ENCODE results near the gene TAPT1.

TAPT1 gene

DNA sequence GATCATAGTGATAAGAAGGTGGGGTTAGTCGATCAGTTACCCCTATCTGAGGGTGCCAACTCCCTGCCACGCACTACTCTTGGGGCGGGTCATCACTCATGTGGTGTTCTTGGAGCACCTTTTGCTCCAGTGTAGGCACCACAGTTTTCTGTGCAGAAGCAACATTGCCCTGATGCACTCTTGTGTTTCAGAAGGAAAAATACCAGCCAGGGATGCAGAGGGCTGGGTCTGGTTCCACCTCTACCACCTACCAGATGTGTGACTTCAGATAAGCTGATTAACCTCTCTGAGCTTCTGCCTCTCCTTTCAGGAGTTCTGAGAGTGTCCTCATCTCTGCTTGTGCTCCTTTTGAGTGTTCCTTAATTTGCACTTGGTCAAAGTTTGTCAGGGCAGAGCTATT is 112.5 kb downstream of the TAPT1 start (continued):
- no peak for TF ChIP-seq ZNF140 (tag by site-specific recombination; IDR thresholded peaks at IDR 0.05)
- TF ChIP-seq ZNF19 (tag by site-specific recombination; IDR thresholded peaks at IDR 0.05; ENCODE audit: low read depth): no peak
- TF ChIP-seq, protein P1, sequence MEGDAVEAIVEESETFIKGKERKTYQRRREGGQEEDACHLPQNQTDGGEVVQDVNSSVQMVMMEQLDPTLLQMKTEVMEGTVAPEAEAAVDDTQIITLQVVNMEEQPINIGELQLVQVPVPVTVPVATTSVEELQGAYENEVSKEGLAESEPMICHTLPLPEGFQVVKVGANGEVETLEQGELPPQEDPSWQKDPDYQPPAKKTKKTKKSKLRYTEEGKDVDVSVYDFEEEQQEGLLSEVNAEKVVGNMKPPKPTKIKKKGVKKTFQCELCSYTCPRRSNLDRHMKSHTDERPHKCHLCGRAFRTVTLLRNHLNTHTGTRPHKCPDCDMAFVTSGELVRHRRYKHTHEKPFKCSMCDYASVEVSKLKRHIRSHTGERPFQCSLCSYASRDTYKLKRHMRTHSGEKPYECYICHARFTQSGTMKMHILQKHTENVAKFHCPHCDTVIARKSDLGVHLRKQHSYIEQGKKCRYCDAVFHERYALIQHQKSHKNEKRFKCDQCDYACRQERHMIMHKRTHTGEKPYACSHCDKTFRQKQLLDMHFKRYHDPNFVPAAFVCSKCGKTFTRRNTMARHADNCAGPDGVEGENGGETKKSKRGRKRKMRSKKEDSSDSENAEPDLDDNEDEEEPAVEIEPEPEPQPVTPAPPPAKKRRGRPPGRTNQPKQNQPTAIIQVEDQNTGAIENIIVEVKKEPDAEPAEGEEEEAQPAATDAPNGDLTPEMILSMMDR (tag by site-specific recombination; IDR thresholded peaks at IDR 0.05): no peak

DNA sequence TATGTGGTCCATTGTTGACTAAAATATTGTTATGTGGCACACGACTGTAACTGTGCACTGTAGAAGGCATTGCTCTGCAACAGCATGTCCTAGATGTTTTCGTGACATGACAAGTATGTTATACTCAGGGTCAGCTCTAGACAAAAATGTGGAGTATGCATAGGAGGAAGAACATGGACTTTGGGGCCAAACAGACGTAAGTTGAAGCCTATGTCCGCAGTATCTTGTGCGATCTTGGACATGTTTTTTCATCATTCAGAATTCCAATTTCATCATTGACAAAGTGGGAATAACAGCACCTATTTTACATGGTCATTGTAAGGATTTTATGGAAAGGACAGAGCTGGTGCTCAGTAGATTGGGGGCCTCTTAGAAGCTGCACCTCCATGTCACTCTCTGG is 114.7 kb downstream of the TAPT1 start:
- H3K4me3 ChIP-seq (ENCODE audit: low read depth, low read length): no peak overlapping the region
- TF ChIP-seq, protein P2, sequence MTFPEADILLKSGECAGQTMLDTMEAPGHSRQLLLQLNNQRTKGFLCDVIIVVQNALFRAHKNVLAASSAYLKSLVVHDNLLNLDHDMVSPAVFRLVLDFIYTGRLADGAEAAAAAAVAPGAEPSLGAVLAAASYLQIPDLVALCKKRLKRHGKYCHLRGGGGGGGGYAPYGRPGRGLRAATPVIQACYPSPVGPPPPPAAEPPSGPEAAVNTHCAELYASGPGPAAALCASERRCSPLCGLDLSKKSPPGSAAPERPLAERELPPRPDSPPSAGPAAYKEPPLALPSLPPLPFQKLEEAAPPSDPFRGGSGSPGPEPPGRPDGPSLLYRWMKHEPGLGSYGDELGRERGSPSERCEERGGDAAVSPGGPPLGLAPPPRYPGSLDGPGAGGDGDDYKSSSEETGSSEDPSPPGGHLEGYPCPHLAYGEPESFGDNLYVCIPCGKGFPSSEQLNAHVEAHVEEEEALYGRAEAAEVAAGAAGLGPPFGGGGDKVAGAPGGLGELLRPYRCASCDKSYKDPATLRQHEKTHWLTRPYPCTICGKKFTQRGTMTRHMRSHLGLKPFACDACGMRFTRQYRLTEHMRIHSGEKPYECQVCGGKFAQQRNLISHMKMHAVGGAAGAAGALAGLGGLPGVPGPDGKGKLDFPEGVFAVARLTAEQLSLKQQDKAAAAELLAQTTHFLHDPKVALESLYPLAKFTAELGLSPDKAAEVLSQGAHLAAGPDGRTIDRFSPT (tag by site-specific recombination; IDR thresholded peaks at IDR 0.05): no peak
- TF ChIP-seq ZFP3 (tag by site-specific recombination; IDR thresholded peaks at IDR 0.05; ENCODE audit: low read depth): no peak
- TF ChIP-seq, protein P3, sequence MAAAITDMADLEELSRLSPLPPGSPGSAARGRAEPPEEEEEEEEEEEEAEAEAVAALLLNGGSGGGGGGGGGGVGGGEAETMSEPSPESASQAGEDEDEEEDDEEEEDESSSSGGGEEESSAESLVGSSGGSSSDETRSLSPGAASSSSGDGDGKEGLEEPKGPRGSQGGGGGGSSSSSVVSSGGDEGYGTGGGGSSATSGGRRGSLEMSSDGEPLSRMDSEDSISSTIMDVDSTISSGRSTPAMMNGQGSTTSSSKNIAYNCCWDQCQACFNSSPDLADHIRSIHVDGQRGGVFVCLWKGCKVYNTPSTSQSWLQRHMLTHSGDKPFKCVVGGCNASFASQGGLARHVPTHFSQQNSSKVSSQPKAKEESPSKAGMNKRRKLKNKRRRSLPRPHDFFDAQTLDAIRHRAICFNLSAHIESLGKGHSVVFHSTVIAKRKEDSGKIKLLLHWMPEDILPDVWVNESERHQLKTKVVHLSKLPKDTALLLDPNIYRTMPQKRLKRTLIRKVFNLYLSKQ (tag by site-specific recombination; IDR thresholded peaks at IDR 0.05; ENCODE audit: borderline replicate concordance): no peak
- no peak for TF ChIP-seq ZFP37 (tag by site-specific recombination; IDR thresholded peaks at IDR 0.05)
- H3K9me3 ChIP-seq (ENCODE audit: control insufficient read depth, insufficient read depth, low read depth, low read length): no peaks in the 10 kb centered on the region
- POLR2A ChIA-PET: no interaction called here
- no peak overlapping the region for H3K27ac ChIP-seq (ENCODE audit: extremely low read depth, low read depth, low read length)
- H3K36me3 ChIP-seq (ENCODE audit: control insufficient read depth in 2 of 2, insufficient read depth in 1 of 2, low read length in 2 of 2): no peaks in the 10 kb centered on the region
- H3K4me1 ChIP-seq (ENCODE audit: control insufficient read depth, insufficient read depth, low read length): no peaks in the 10 kb centered on the region
- CTCF ChIA-PET: no interaction called here

DNA sequence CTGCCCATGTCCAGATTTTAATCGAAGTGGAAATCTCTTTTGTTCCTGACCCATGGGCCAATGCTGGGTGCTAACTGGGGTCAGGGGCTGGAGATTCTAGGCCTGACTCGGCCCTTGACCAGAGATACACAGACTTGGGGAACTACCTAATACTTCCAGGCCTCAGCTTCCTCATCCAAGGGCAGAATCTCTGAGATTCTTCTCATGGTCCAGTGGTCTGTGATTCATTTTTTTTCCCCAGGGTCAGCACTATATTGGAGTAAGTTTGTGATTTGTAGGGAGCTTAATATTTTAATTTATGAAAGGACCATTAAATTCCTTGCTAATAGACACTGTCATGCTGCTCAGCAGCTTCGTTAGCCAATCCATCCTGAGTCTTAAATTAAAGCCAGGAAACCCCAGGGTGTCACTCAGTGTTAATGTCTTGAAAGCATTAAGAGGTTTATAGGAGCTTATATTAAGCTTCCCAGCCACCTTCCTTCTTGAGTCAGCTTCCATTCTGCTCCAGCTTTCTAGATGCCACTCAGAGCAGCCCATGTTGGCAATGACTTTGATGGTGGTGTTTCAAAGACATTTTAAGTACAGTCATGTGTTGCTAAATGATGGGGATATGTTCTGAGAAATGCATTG is 115.5 kb downstream of the TAPT1 start:
- TF ChIP-seq ZNF184 (tag by site-specific recombination; IDR thresholded peaks at IDR 0.05) (no peak), ZIC2 (tag by site-specific recombination; IDR thresholded peaks at IDR 0.05) (no peak), ZNF555 (tag by site-specific recombination; conservative IDR thresholded peaks at IDR 0.05) (no peak), ZNF157 (tag by site-specific recombination; IDR thresholded peaks at IDR 0.05) (no peak)
- TF ChIP-seq, protein P4, sequence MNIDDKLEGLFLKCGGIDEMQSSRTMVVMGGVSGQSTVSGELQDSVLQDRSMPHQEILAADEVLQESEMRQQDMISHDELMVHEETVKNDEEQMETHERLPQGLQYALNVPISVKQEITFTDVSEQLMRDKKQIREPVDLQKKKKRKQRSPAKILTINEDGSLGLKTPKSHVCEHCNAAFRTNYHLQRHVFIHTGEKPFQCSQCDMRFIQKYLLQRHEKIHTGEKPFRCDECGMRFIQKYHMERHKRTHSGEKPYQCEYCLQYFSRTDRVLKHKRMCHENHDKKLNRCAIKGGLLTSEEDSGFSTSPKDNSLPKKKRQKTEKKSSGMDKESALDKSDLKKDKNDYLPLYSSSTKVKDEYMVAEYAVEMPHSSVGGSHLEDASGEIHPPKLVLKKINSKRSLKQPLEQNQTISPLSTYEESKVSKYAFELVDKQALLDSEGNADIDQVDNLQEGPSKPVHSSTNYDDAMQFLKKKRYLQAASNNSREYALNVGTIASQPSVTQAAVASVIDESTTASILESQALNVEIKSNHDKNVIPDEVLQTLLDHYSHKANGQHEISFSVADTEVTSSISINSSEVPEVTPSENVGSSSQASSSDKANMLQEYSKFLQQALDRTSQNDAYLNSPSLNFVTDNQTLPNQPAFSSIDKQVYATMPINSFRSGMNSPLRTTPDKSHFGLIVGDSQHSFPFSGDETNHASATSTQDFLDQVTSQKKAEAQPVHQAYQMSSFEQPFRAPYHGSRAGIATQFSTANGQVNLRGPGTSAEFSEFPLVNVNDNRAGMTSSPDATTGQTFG (tag by site-specific recombination; IDR thresholded peaks at IDR 0.05; ENCODE audit: borderline replicate concordance): no peak
- TF ChIP-seq, protein P5, sequence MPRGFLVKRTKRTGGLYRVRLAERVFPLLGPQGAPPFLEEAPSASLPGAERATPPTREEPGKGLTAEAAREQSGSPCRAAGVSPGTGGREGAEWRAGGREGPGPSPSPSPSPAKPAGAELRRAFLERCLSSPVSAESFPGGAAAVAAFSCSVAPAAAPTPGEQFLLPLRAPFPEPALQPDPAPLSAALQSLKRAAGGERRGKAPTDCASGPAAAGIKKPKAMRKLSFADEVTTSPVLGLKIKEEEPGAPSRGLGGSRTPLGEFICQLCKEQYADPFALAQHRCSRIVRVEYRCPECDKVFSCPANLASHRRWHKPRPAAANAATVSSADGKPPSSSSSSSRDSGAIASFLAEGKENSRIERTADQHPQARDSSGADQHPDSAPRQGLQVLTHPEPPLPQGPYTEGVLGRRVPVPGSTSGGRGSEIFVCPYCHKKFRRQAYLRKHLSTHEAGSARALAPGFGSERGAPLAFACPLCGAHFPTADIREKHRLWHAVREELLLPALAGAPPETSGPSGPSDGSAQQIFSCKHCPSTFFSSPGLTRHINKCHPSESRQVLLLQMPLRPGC (tag by site-specific recombination; IDR thresholded peaks at IDR 0.05): no peak
- ChIA-PET POLR2A (no interaction called here), CTCF (no interaction called here)
- H3K9me3 ChIP-seq (ENCODE audit: control insufficient read depth, insufficient read depth, low read depth, low read length): no peaks in the 10 kb centered on the region
- H3K4me1 ChIP-seq (ENCODE audit: control insufficient read depth, insufficient read depth, low read length): no peaks in the 10 kb centered on the region
- H3K27ac ChIP-seq (ENCODE audit: extremely low read depth, low read depth, low read length): no peak overlapping the region
- no peaks in the 10 kb centered on the region for H3K36me3 ChIP-seq (ENCODE audit: control insufficient read depth in 2 of 2, insufficient read depth in 1 of 2, low read length in 2 of 2)
- H3K4me3 ChIP-seq (ENCODE audit: low read depth, low read length): no peak overlapping the region

Measured in HEK293 (cell line).